ENCODE results near the gene MRPL52. TPM values are rescaled to one million over a fixed set of nuclear protein-coding genes. Genes with fewer than 3 reads are reported as not detected.

The MRPL52 gene
- total and polyA plus RNA-seq, 2 of the 13 experiments (the other 11 are each of a cell fraction or from before 2014, with no cell fraction given) = 118 to 329 TPM

- TF ChIP-seq MAZ (IDR thresholded peaks at IDR 0.05; ENCODE audit: borderline replicate concordance, low read depth, low read length) (peak; percentile 53; the same call in 1 of the 2 replicates), MAZ (CRISPR knock-in tag; IDR thresholded peaks at IDR 0.05; ENCODE audit: low read depth) (peak; percentile 94), ZMAT5 (CRISPR knock-in tag; IDR thresholded peaks at IDR 0.05; ENCODE audit: borderline replicate concordance, low read depth) (0 out of 2 replicates have a peak, but pooled peaks have one; percentile 42), CHD4 (IDR thresholded peaks at IDR 0.05; ENCODE audit: borderline replicate concordance, low read length) (peak; percentile 96), TCF7 (IDR thresholded peaks at IDR 0.05; ENCODE audit: low read depth) (no peak), ARID5B (CRISPR knock-in tag; IDR thresholded peaks at IDR 0.05) (peak; percentile 53), CEBPZ (IDR thresholded peaks at IDR 0.05; ENCODE audit: low read length) (no peak), TRAFD1 (CRISPR knock-in tag; IDR thresholded peaks at IDR 0.05; ENCODE audit: borderline replicate concordance) (peak; percentile 97; the same call in 1 of the 2 replicates), GABPB1 (CRISPR knock-in tag; IDR thresholded peaks at IDR 0.05) (peak; percentile 72), ATF3 (CRISPR knock-in tag; IDR thresholded peaks at IDR 0.05) (peak; percentile 8), ZNF572 (CRISPR knock-in tag; IDR thresholded peaks at IDR 0.05) (peak; percentile 99), ZNF546 (CRISPR knock-in tag; conservative IDR thresholded peaks at IDR 0.05) (0 out of 2 replicates have a peak, but pooled peaks have one; percentile 51), SIN3B (IDR thresholded peaks at IDR 0.05; ENCODE audit: low read length) (no peak), ELK4 (CRISPR knock-in tag; IDR thresholded peaks at IDR 0.05; ENCODE audit: borderline replicate concordance) (no peak)
Measured at GRCh38 chr14:22852940-22853767, 23.5 kb downstream of the MRPL52 start (continued).

Measured in HepG2 (cell line).